Activated T-cell treated with anti-CD3 and anti-CD28 coated beads, Interleukin-2, amount 50 U/mL, for 4 hours (primary cell): ENCODE results near the gene NPFFR1. TPM values are rescaled to one million over a fixed set of nuclear protein-coding genes. Genes with fewer than 3 reads are reported as not detected.
"Not testable (repeated sequence)": the region's sequence is repeated elsewhere in the genome, so short reads cannot be mapped to it uniquely, and the experiment has no call there.

Experiments
- ATAC-seq, 2 donors: fragments of 200-7000 bp; cut with Tn5 transposase; one replicate each; pipeline ENCODE4 v1.10.0; 2021
- DNase-seq: peaks from one replicate; pipeline ENCODE4 v3.0.0-alpha.2; 2020
- H3K27me3 Mint-ChIP-seq: one replicate; pipeline ENCODE4 v1.8.0; 2021; ENCODE audit warnings: low read depth, mixed read lengths
- H3K36me3 Mint-ChIP-seq: one replicate; pipeline ENCODE4 v1.8.0; 2022; ENCODE audit warnings: mixed read lengths; ENCODE audit not compliant: insufficient read depth
- H3K4me1 Mint-ChIP-seq: one replicate; pipeline ENCODE4 v1.8.0; 2021; ENCODE audit warnings: low read depth, mixed read lengths
- H3K4me3 Mint-ChIP-seq: one replicate; pipeline ENCODE4 v1.8.0; 2021; ENCODE audit warnings: mild to moderate bottlenecking, moderate library complexity, mixed read lengths
- H3K9me3 Mint-ChIP-seq: one replicate; pipeline ENCODE4 v1.8.0; 2021; ENCODE audit warnings: mixed read lengths
- total RNA-seq, 3 donors: library from RNA; stranded (reverse); gene quantifications; one replicate each; pipeline ENCODE4 v1.2.1, GENCODE V29; 2021

NPFFR1 gene
- total RNA-seq, 3 donors from 2014 or later, result not detected

GRCh38 chr10:70247360-70247759, 36.4 kb downstream of the NPFFR1 start:
- no peak for ATAC-seq
- Mint-ChIP-seq H3K36me3 (no peaks in the 10 kb centered on the region), H3K4me1 (no peaks in the 10 kb centered on the region), H3K27me3 (peaks cover 9% of the 10 kb centered on the region), H3K9me3 (no peaks in the 10 kb centered on the region), H3K4me3 (no peak overlapping the region)
- DNase-seq, result no peak

- ATAC-seq (no peak), DNase-seq (no peak)
- Mint-ChIP-seq H3K4me1 (peaks cover 8% of the 10 kb centered on the region), H3K27me3 (no peaks in the 10 kb centered on the region), H3K4me3 (no peak overlapping the region), H3K9me3 (no peaks in the 10 kb centered on the region), H3K36me3 (no peaks in the 10 kb centered on the region)
These were observed 42.7 kb downstream of the NPFFR1 start for GRCh38 chr10:70241081-70241480.

GRCh38 chr10:70239986-70240385, 43.8 kb downstream of the NPFFR1 start:
- not testable (repeated sequence) for H3K4me3 Mint-ChIP-seq, DNase-seq, H3K36me3 Mint-ChIP-seq, H3K27me3 Mint-ChIP-seq, ATAC-seq, H3K9me3 Mint-ChIP-seq, H3K4me1 Mint-ChIP-seq

- H3K4me1 Mint-ChIP-seq, H3K9me3 Mint-ChIP-seq, H3K4me3 Mint-ChIP-seq, DNase-seq, H3K36me3 Mint-ChIP-seq, ATAC-seq, H3K27me3 Mint-ChIP-seq: not testable (repeated sequence)
These were observed 44.5 kb downstream of the NPFFR1 start for GRCh38 chr10:70239077-70239976.

DNA sequence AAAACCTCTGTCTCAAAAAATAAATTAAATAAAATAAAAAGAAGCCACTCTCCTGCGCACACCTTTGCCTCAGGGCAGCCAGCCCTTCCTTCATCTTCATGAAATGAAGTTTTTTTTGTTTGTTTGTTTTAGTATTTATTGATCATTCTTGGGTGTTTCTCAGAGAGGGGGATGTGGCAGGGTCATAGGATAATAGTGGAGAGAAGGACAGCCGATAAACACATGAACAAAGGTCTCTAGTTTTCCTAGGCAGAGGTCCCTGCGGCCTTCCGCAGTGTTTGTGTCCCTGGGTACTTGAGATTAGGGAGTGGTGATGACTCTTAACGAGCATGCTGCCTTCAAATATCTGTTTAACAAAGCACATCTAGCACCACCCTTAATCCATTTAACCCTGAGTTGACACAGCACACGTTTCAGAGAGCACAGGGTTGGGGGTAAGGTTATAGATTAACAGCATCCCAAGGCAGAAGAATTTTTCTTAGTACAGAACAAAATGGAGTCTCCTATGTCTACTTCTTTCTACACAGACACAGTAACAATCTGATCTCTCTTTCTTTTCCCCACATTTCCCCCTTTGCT, 45.8 kb downstream of the NPFFR1 start:
- not testable (repeated sequence) for H3K27me3 Mint-ChIP-seq, H3K36me3 Mint-ChIP-seq, H3K4me3 Mint-ChIP-seq, ATAC-seq, H3K9me3 Mint-ChIP-seq, DNase-seq
- H3K4me1 Mint-ChIP-seq, result peaks cover 12% of the 10 kb centered on the region

GRCh38 chr10:70234668-70235447, 48.9 kb downstream of the NPFFR1 start:
- Mint-ChIP-seq H3K27me3 (no peaks in the 10 kb centered on the region), H3K4me3 (peak overlapping the region; percentile 11), H3K4me1 (peaks cover 16% of the 10 kb centered on the region), H3K36me3 (peaks cover 4% of the 10 kb centered on the region), H3K9me3 (no peaks in the 10 kb centered on the region)
- ATAC-seq, result no peak
- no peak for DNase-seq

DNA sequence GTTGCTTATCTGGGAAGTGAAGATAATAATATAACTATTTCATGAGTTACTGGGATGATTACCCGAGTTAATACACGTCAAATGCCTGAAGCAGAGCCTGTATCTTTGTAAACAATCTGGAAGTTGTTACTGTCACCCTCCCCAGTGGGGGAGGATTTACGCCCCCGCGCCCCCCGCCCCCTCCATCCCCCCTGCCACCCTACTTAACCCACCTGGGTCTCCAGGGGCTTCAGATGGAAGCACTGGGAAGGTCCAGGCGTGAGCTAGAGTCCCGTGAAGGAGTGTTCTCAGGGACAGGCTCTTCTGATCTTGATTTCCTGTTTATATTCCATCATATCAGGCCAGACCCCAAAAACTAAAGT, 49.9 kb downstream of the NPFFR1 start:
- ATAC-seq, result no peak
- H3K36me3 Mint-ChIP-seq, result peaks cover 11% of the 10 kb centered on the region
- no peaks in the 10 kb centered on the region for H3K9me3 Mint-ChIP-seq
- peak overlapping the region; percentile 89 for H3K4me3 Mint-ChIP-seq
- no peak for DNase-seq
- H3K4me1 Mint-ChIP-seq, result peaks cover 22% of the 10 kb centered on the region
- no peaks in the 10 kb centered on the region for H3K27me3 Mint-ChIP-seq

GRCh38 chr10:70233109-70233938, 50.5 kb downstream of the NPFFR1 start, which contains the start of gene PPA1:
PPA1 (minus strand) TSS chr10:70233429; CDS start chr10:70233327, 102 bp downstream.
- Mint-ChIP-seq H3K4me3 (peak within 1 kb of the TSS; percentile 89), H3K4me1 (peaks cover 27% of the 10 kb centered on the region), H3K36me3 (peaks cover 17% of the 10 kb centered on the region), H3K27me3 (no peaks in the 10 kb centered on the region), H3K9me3 (no peaks in the 10 kb centered on the region)
- peak; percentile 99 for DNase-seq
- ATAC-seq, result peak; percentile 92 to 93

DNA sequence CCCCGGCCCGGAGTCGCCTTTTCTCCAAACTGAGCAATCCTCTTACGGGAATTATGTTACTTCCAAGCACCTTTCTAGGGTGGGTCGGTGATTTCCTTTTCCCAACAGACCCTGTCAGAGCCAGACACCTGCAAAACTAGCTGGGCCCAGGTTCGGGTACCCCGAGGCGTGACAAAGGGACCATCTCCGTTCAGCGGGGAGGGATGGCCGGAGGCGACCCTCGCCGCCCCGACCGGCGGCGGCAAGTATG, 51.0 kb downstream of the NPFFR1 start:
- H3K36me3 Mint-ChIP-seq, result peaks cover 17% of the 10 kb centered on the region

GRCh38 chr10:70232155-70232858, 51.5 kb downstream of the NPFFR1 start:
- Mint-ChIP-seq H3K9me3 (no peaks in the 10 kb centered on the region), H3K4me3 (peak overlapping the region; percentile 89), H3K36me3 (peaks cover 19% of the 10 kb centered on the region), H3K4me1 (peaks cover 27% of the 10 kb centered on the region), H3K27me3 (no peaks in the 10 kb centered on the region)
- DNase-seq, result peak; percentile 41
- peak; percentile 23 to 36 for ATAC-seq

More for the DNA sequence above, 51.0 kb downstream of the NPFFR1 start:
- DNase-seq, result no peak
- Mint-ChIP-seq H3K9me3 (no peaks in the 10 kb centered on the region), H3K4me1 (peaks cover 27% of the 10 kb centered on the region), H3K27me3 (no peaks in the 10 kb centered on the region), H3K4me3 (peak overlapping the region; percentile 89)
- ATAC-seq, result no peak

GRCh38 chr10:70228491-70228890, 55.3 kb downstream of the NPFFR1 start:
- DNase-seq (no peak), ATAC-seq (no peak)
- Mint-ChIP-seq H3K36me3 (peaks cover 24% of the 10 kb centered on the region), H3K4me1 (peaks cover 36% of the 10 kb centered on the region), H3K27me3 (no peaks in the 10 kb centered on the region), H3K4me3 (no peak overlapping the region), H3K9me3 (no peaks in the 10 kb centered on the region)

DNA sequence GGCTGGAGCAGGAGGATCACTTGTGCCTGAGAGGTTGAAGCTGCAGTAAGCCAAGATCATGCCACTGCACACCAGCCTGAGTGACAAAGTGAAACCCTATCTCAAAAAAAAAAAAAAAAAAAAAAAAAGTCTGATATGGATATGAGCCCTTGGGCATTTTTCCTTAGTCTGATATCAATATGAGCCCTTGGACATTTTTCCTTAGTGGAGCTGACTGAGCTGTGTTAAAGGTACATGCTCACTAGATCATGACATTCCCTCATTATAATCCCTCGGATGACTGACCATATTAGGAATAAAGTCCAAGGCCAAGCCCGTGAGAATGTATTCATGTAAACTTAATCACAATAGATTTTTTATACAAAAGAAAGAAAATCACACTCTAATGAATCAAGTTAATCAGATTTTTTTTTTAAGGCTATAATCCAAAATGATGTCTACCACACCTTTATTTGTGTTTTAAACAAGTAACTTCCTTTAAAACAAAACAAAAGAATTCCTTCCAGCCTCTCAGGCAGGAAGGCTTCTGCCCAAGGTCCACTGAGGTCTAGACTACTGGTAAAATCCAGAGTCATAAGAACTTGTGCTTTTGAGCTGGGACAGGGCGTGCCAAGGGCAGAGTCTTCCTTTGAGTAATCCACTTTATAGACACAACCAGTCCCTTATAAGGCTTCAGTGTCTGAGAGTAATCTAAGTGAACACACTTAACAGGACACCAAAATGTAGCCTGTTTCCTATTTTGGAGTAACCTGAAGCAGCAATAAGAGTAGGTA, 56.1 kb downstream of the NPFFR1 start:
- Mint-ChIP-seq H3K9me3 (no peaks in the 10 kb centered on the region), H3K4me1 (peaks cover 37% of the 10 kb centered on the region)
- no peak for ATAC-seq

GRCh38 chr10:70223728-70224127, 60.1 kb downstream of the NPFFR1 start:
- no peak for DNase-seq
- no peaks in the 10 kb centered on the region for H3K9me3 Mint-ChIP-seq
- peaks cover 22% of the 10 kb centered on the region for H3K36me3 Mint-ChIP-seq
- ATAC-seq, result no peak
- peaks cover 28% of the 10 kb centered on the region for H3K4me1 Mint-ChIP-seq
- no peak overlapping the region for H3K4me3 Mint-ChIP-seq
- no peaks in the 10 kb centered on the region for H3K27me3 Mint-ChIP-seq

More for the DNA sequence above, 56.1 kb downstream of the NPFFR1 start:
- no peak for DNase-seq
- peaks cover 27% of the 10 kb centered on the region for H3K36me3 Mint-ChIP-seq
- no peak overlapping the region for H3K4me3 Mint-ChIP-seq
- no peaks in the 10 kb centered on the region for H3K27me3 Mint-ChIP-seq
